ENCODE data around the gene FARP2. TPM values are rescaled to one million over a fixed set of nuclear protein-coding genes. Genes with fewer than 3 reads are reported as not detected.
A peak's percentile ranks its signal among the peaks of the same experiment; 100 is the strongest.

FARP2 gene
- total and polyA plus RNA-seq, 2 of the 13 experiments (the other 11 are each of a cell fraction or from before 2014, with no cell fraction given), result 28.0 to 45.4 TPM

- TF ChIP-seq NCOA5 (CRISPR knock-in tag; IDR thresholded peaks at IDR 0.05) (no peak), SUZ12 (IDR thresholded peaks at IDR 0.05; ENCODE audit: low read depth, low read length) (no peak), MNT (IDR thresholded peaks at IDR 0.05) (no peak), NR1H2 (CRISPR knock-in tag; IDR thresholded peaks at IDR 0.05; ENCODE audit: borderline replicate concordance, low read depth) (0 out of 2 replicates have a peak, but pooled peaks have one; percentile 54), FOXA3 (CRISPR knock-in tag; IDR thresholded peaks at IDR 0.05) (peak; percentile 17; the same call in 1 of the 2 replicates), TBX3 (IDR thresholded peaks at IDR 0.05; ENCODE audit: borderline replicate concordance) (no peak), ZNF614 (CRISPR knock-in tag; IDR thresholded peaks at IDR 0.05; ENCODE audit: borderline replicate concordance) (0 out of 2 replicates have a peak, but pooled peaks have one; percentile 17), MIER2 (CRISPR knock-in tag; IDR thresholded peaks at IDR 0.05) (peak; percentile 47; the same call in 1 of the 2 replicates), ZSCAN20 (CRISPR knock-in tag; IDR thresholded peaks at IDR 0.05; ENCODE audit: borderline replicate concordance) (no peak), NBN (conservative IDR thresholded peaks at IDR 0.05) (no peak), MAX (IDR thresholded peaks at IDR 0.05) (peak; percentile 40; the same call in 1 of the 2 replicates), ZBTB25 (CRISPR knock-in tag; IDR thresholded peaks at IDR 0.05) (no peak), THAP9 (CRISPR knock-in tag; IDR thresholded peaks at IDR 0.05; ENCODE audit: borderline replicate concordance) (peak; percentile 47; the same call in 1 of the 2 replicates), GATA4 (IDR thresholded peaks at IDR 0.05; ENCODE audit: borderline replicate concordance, low read depth) (no peak), ZNF605 (CRISPR knock-in tag; IDR thresholded peaks at IDR 0.05) (peak; percentile 41; the same call in 1 of the 2 replicates), TARDBP (CRISPR knock-in tag; IDR thresholded peaks at IDR 0.05) (peak; percentile 63; the same call in 1 of the 2 replicates), MYPOP (CRISPR knock-in tag; IDR thresholded peaks at IDR 0.05) (no peak), ERF (CRISPR knock-in tag; IDR thresholded peaks at IDR 0.05) (0 out of 2 replicates have a peak, but pooled peaks have one; percentile 51), RXRA (CRISPR knock-in tag; IDR thresholded peaks at IDR 0.05) (peak; percentile 97), ZNF709 (CRISPR knock-in tag; IDR thresholded peaks at IDR 0.05) (no peak), ZNF431 (CRISPR knock-in tag; IDR thresholded peaks at IDR 0.05; ENCODE audit: borderline replicate concordance, low read depth) (no peak), ZFP41 (CRISPR knock-in tag; IDR thresholded peaks at IDR 0.05; ENCODE audit: borderline replicate concordance) (no peak; the same call in 1 of the 2 replicates), U2AF2 (IDR thresholded peaks at IDR 0.05; ENCODE audit: low read depth, low read length) (no peak), CBX2 (IDR thresholded peaks at IDR 0.05; ENCODE audit: low read depth, low read length) (no peak), CBX2 (CRISPR knock-in tag; IDR thresholded peaks at IDR 0.05; ENCODE audit: low read depth) (no peak)
Measured at GRCh38 chr2:241534701-241535375, 178.8 kb downstream of the FARP2 start (continued).

Data from HepG2 (cell line).